ENCODE measurements around the gene GLTPD2.

Gene GLTPD2

GRCh38 chr17:4788807-4789700 is at the start of gene GLTPD2:
GLTPD2 (plus strand) TSS chr17:4788964; CDS start chr17:4789012, 48 bp downstream.
- no peak for DNase-seq

- no peak for DNase-seq
These were observed 49.4 kb upstream of the GLTPD2 start, which contains the start of the genes CXCL16 and ZMYND15 for GRCh38 chr17:4739122-4740024. CXCL16 (minus strand) TSS chr17:4739928; CDS start chr17:4739339, 589 bp downstream. ZMYND15 (plus strand) TSS chr17:4739833; CDS start chr17:4740549, 716 bp downstream.

GRCh38 chr17:4740025-4740351 is 48.8 kb upstream of the GLTPD2 start:
- DNase-seq = no peak

GRCh38 chr17:4740584-4740983 is 48.2 kb upstream of the GLTPD2 start:
- no peak for DNase-seq

GRCh38 chr17:4741544-4741943 is 47.2 kb upstream of the GLTPD2 start:
- no peak for DNase-seq

- no peak for DNase-seq
These were observed 46.6 kb upstream of the GLTPD2 start for GRCh38 chr17:4742133-4742532.

GRCh38 chr17:4742629-4743028 is 46.1 kb upstream of the GLTPD2 start:
- DNase-seq = no peak

- no peak for DNase-seq
These were observed 45.5 kb upstream of the GLTPD2 start for GRCh38 chr17:4743216-4743615.

- DNase-seq = no peak
These were observed 44.9 kb upstream of the GLTPD2 start for GRCh38 chr17:4743898-4744297.

GRCh38 chr17:4744999-4745969 is 43.5 kb upstream of the GLTPD2 start:
- DNase-seq = no peak

GRCh38 chr17:4747847-4748246 is 40.9 kb upstream of the GLTPD2 start:
- no peak for DNase-seq

GRCh38 chr17:4748686-4749085 is 40.1 kb upstream of the GLTPD2 start:
- DNase-seq = no peak

- DNase-seq = no peak
These were observed 38.2 kb upstream of the GLTPD2 start for GRCh38 chr17:4750606-4751005.

GRCh38 chr17:4751932-4752331 is 36.8 kb upstream of the GLTPD2 start:
- DNase-seq = no peak

GRCh38 chr17:4753392-4753791 is 35.4 kb upstream of the GLTPD2 start:
- DNase-seq = no peak

- DNase-seq = no peak
These were observed 29.0 kb upstream of the GLTPD2 start for GRCh38 chr17:4759776-4760236.

- no peak for DNase-seq
These were observed 24.2 kb upstream of the GLTPD2 start for GRCh38 chr17:4764595-4764994.

GRCh38 chr17:4766201-4766600 is 22.6 kb upstream of the GLTPD2 start:
- DNase-seq = no peak

- DNase-seq = no peak
These were observed 22.0 kb upstream of the GLTPD2 start for GRCh38 chr17:4766723-4767122.

- DNase-seq = no peak
These were observed 20.5 kb upstream of the GLTPD2 start for GRCh38 chr17:4768298-4768697.

GRCh38 chr17:4769628-4770027 is 19.1 kb upstream of the GLTPD2 start:
- DNase-seq = no peak

GRCh38 chr17:4771519-4772234 is 17.1 kb upstream of the GLTPD2 start, which contains the start of gene TM4SF5:
TM4SF5 (plus strand) TSS chr17:4771886; CDS start chr17:4771923, 37 bp downstream.
- no peak for DNase-seq

Data from SW 1271 (cell line).